ENCODE measurements around the gene FOXRED2. TPM values are rescaled to one million over a fixed set of nuclear protein-coding genes. Genes with fewer than 3 reads are reported as not detected.
A peak's percentile ranks its signal among the peaks of the same experiment; 100 is the strongest.

Gene FOXRED2
- total and polyA plus RNA-seq, 2 of the 8 experiments (the other 6 are each of a cell fraction or from before 2014, with no cell fraction given) = 11.5 to 27.8 TPM

GRCh38 chr22:36536717-36537116 is 29.9 kb upstream of the FOXRED2 start:
- Histone ChIP-seq H3K27me3 (replicated peaks in 1 of 4; ENCODE audit: control insufficient read depth in 3 of 4, extremely low read depth in 1 of 4, insufficient read depth in 3 of 4, low read length in 3 of 4) (no peaks in the 10 kb centered on the region), H3K23ac (ENCODE audit: insufficient read length) (no peak overlapping the region), H3K9me3 (ENCODE audit: insufficient read depth in 2 of 2, low read depth in 1 of 2, low read length in 1 of 2) (peaks cover 0 to 6% of the 10 kb centered on the region in 2 experiments; a peak in 1 of 4 replicates), H3K36me3 (ENCODE audit: control insufficient read depth in 2 of 4, insufficient read depth in 4 of 4, low read length in 3 of 4) (no peaks in the 10 kb centered on the region), H2BK12ac (ENCODE audit: low read depth, low read length) (no peak overlapping the region), H2AFZ (ENCODE audit: low read length) (peak overlapping the region; percentile 96), H3K56ac (replicated peaks; ENCODE audit: insufficient read length, low read depth, low read length) (no peak overlapping the region), H3K23me2 (ENCODE audit: low read depth, low read length) (no peaks in the 10 kb centered on the region), H4K8ac (ENCODE audit: extremely low read depth, insufficient read depth, low read length) (peak overlapping the region; percentile 95; the same call in 1 of the 2 replicates), H3K27ac (ENCODE audit: low read depth, low read length) (no peak overlapping the region), H2BK120ac (replicated peaks; ENCODE audit: low read depth, low read length) (no peak overlapping the region), H2AK5ac (ENCODE audit: low read depth, low read length) (no peak overlapping the region), H4K5ac (ENCODE audit: insufficient read length, low read depth, low read length) (no peak overlapping the region), H3K4me2 (ENCODE audit: insufficient read depth in 1 of 2, low read depth in 2 of 2, low read length in 2 of 2) (no peak overlapping the region), H3K4ac (replicated peaks; ENCODE audit: insufficient read length, low read depth, low read length) (no peak overlapping the region), H3K79me1 (ENCODE audit: low read depth, low read length) (no peaks in the 10 kb centered on the region), H2BK20ac (ENCODE audit: low read length) (0 out of 2 replicates have a peak overlapping the region, but pooled peaks have one; percentile 89), H3K4me1 (replicated peaks in 1 of 4; ENCODE audit: control insufficient read depth in 3 of 4, insufficient read depth in 4 of 4, low read length in 3 of 4) (peaks cover 0 to 5% (median 1%) of the 10 kb centered on the region in 4 experiments; a peak in 2 of 7 replicates), H3K14ac (ENCODE audit: insufficient read length) (no peak overlapping the region), H3K9ac (replicated peaks in 1 of 4; ENCODE audit: extremely low read depth in 1 of 4, low read depth in 3 of 4, low read length in 3 of 4) (no peak overlapping the region), H3K4me3 (ENCODE audit: extremely low read depth in 1 of 4, insufficient read depth in 2 of 4, low read depth in 3 of 4, low read length in 4 of 4) (no peak overlapping the region), H2BK15ac (ENCODE audit: low read length) (no peak overlapping the region), H4K20me1 (replicated peaks in 1 of 2; ENCODE audit: control insufficient read depth in 1 of 2, insufficient read depth in 2 of 2, low read length in 2 of 2) (no peaks in the 10 kb centered on the region), H3K79me2 (ENCODE audit: control insufficient read depth in 1 of 2, insufficient read depth in 2 of 2, low read length in 2 of 2) (no peaks in the 10 kb centered on the region), H4K91ac (replicated peaks; ENCODE audit: insufficient read length, low read length) (no peak overlapping the region), H3K18ac (ENCODE audit: extremely low read depth, low read length) (no peak overlapping the region), H2BK5ac (ENCODE audit: low read depth, low read length) (no peak overlapping the region)
- DNase-seq (ENCODE audit: low read depth in 1 of 2, low spot score in 2 of 2) = no peak
- TF ChIP-seq SP2 (IDR thresholded peaks at IDR 0.05; ENCODE audit: low read length) (no peak), HDAC6 (IDR thresholded peaks at IDR 0.05; ENCODE audit: low read depth, low read length) (no peak), NANOG (IDR thresholded peaks at IDR 0.05; ENCODE audit: insufficient read depth, low read depth, low read length, poor library complexity, severe bottlenecking) (no peak), YY1 (IDR thresholded peaks at IDR 0.05; ENCODE audit: low read depth, low read length) (no peak), SAP30 (IDR thresholded peaks at IDR 0.05; ENCODE audit: insufficient read depth, insufficient replicate concordance, low read length) (no peak), RAD21 (IDR thresholded peaks at IDR 0.05 in 1 of 2, conservative IDR thresholded peaks at IDR 0.05 in 1 of 2; ENCODE audit: low read depth in 2 of 2, low read length in 2 of 2) (peak in 1 of 2 experiments; percentile 7; a peak in 1 of 4 replicates), CBX8 (IDR thresholded peaks at IDR 0.05; ENCODE audit: borderline replicate concordance, low read depth, low read length) (no peak), KDM5A (IDR thresholded peaks at IDR 0.05; ENCODE audit: low read length) (no peak), USF2 (IDR thresholded peaks at IDR 0.05; ENCODE audit: low read length) (peak; percentile 36; the same call in 1 of the 2 replicates)
- CTCF ChIA-PET (ENCODE audit: partially characterized antibody) = interaction anchor here (0.6 to 3.1 kb wide), 6 partner anchors 10 to 738 kb away, joined by 3 to 21 read pairs (median 3); partner anchors contain the start of gene IFT27
- FAIRE-seq = no peak
- POLR2A ChIA-PET (ENCODE audit: partially characterized antibody) = interaction anchor here (0.7 to 1.2 kb wide), 2 partner anchors 28 to 72 kb away, joined by 3 to 6 read pairs; no protein-coding TSS in a partner anchor
- 82% methylated on average over 7 of the region's 7 CpGs; no CpG with 5 or more reads in 1 of the 2 experiments for WGBS, 2 experiments (ENCODE audit: extremely low coverage in 1 of 2, insufficient coverage in 1 of 2, insufficient read length in 1 of 2, insufficient replicate concordance in 2 of 2, low coverage in 1 of 2, low lambda C conversion rate in 2 of 2, missing lambda C conversion rate in 1 of 2)
